Mucosa of gallbladder (tissue), 1 donor: ENCODE results near the gene DENR. TPM values are rescaled to one million over a fixed set of nuclear protein-coding genes. Genes with fewer than 3 reads are reported as not detected.
"Not testable (repeated sequence)": the region's sequence is repeated elsewhere in the genome, so short reads cannot be mapped to it uniquely, and the experiment has no call there.

Experiments used
- DNase-seq: peaks from one replicate; pipeline ENCODE4 v3.0.0-alpha.2; 2020; ENCODE audit warnings: low spot score
- total RNA-seq: library from RNA; stranded (reverse); gene quantifications from one replicate; pipeline ENCODE4 v1.2.1, GENCODE V29; 2021
- donor health status: DM: no; HTN: no; CAD: no.

The DENR gene
- total RNA-seq, 1 donor from 2014 or later: 38.0 TPM

- no peak for DNase-seq
These were observed 12.3 kb upstream of the DENR start for GRCh38 chr12:122740351-122740750.

- DNase-seq: no peak
These were observed 8.6 kb upstream of the DENR start for GRCh38 chr12:122743895-122744525.

DNA sequence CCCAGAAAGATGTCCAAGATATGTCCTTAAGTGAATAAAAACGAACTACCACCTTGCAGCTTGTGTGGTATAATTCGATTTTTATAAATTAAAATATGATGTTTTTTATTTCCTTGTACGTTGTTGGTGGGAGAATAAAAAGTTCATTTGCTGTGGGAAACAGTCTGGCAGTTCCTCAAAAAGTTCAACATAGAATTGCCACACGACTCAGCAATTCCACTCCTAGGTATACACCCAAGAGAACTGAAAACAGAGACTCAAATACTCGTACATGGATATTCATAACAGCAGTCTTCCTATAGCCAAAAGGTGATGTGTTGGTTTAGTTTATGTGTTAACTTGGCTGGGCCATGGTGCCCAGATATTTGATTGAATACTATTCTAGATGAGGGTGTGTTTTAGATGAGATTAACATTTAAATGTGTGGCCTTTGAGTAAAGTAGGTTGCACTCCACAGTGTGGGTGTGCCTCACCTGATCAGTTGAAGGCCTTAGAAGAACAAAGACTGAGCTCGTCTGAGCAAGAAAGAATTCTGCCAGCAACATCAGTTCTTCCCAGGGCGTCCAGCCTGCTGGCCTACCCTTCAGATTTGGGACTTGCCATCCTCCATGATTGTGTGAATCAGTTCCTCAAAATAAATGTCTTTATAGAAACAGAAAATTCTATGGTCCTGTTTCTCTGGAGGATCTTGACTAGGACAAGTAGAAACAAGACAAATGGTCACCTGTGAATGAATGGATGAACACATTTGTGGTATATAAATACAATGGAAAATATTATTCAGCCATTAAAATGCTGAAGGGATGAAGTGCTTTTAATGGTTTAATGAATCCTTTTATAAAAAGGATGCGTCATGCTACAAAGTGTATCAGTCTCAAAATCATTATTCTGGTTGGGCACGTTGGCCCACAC lies 5.1 kb upstream of the DENR start:
- DNase-seq: no peak

GRCh38 chr12:122749569-122750332 lies 2.9 kb upstream of the DENR start:
- DNase-seq: no peak

- not testable (repeated sequence) for DNase-seq
These were observed 1.7 kb upstream of the DENR start for GRCh38 chr12:122750781-122751515.

DNA sequence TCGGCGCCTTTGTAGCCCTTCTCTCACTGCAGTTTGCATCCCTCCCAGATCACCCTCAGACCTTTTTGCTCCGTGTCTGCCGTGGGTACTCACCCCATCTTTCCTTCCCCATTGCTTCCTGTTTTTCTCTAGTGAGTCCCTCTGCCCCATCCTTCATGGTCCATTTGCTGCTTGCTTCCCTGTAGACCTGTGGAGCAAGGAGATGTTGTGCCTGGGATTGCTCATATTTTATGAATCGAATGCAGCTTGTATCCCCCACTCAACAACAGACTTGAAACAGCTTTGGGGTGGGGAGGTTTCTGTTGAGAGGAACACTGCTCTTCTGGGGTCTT lies 661 bp downstream of the DENR start:
- no peak for DNase-seq

- DNase-seq: no peak
These were observed 2.2 kb downstream of the DENR start for GRCh38 chr12:122754790-122755189.

DNA sequence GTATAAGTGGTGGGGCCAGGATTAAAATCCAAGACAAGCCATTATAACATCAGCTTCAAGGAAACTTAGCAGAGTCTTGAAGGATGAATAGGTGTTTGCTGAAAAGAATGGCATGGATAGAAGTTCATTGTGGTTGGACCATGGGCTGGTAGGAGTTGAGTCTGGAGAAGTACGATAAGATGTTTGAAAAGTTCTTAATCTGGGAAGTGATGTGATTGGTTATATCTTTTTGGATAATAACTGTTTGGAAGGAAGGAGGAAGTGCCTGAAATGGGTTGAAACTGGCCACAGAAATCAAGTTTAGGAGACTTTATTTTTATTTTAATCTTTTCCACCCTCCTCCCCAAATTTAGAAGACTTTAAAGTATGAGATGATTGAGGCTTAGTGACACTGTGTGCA lies 4.9 kb downstream of the DENR start:
- no peak for DNase-seq

DNA sequence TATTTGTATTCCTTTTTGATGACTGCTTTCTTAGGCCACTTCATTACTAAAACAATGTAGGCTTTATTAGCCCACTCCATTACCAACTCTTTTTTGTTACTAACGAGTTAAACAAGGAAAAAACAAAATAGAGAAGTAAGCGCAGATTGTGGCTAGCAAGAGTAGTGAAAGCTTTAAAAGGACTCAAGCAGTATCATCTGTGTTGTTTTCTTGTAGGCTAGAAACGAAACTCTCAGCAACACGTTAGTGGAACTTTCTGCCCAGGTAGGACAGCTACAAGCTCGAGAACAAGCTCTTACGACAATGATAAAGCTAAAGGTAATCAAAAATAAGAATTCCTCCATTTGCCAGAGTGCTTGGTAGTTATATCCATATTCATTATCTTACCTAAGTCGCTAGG lies 32.9 kb downstream of the DENR start:
- DNase-seq: no peak

DNA sequence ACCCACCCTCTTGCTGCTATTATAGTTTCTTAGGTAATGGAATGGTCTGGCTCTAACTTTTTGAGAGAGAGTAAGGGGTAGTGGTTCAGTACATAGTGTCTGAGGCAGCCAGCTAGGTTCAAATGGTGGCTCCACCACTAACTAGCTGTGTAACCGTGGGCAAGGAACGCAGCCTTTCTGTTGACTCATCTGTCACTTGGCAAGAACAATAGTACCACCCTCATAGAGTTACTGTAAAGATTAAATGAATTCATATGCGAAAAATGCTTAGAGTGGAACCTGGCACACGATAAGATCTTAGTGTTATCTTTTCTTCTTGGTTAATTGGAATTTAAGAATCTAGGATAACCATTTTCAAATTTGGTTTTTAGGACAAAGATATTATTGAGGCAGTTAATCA lies 35.8 kb downstream of the DENR start:
- no peak for DNase-seq

DNA sequence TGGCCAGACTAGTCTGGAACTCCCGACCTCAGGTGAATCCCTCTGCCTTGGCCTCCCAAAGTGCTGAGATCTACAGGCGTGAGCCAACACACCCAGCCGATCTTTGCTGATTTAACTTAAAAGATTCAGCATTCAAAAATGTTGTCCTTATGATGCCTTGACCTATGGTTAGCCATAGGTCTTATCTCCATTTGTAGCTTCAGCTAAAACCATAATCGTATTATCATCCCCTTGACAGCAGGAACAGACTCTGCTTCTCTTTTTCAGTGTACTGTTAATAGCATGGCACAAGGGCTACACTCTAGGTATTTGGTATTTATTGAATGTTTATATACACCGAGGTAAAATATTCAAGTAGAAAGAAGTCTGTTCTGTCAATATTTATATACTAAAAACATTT lies 37.0 kb downstream of the DENR start:
- no peak for DNase-seq

GRCh38 chr12:122790393-122791075 lies 37.9 kb downstream of the DENR start:
- DNase-seq: no peak

DNA sequence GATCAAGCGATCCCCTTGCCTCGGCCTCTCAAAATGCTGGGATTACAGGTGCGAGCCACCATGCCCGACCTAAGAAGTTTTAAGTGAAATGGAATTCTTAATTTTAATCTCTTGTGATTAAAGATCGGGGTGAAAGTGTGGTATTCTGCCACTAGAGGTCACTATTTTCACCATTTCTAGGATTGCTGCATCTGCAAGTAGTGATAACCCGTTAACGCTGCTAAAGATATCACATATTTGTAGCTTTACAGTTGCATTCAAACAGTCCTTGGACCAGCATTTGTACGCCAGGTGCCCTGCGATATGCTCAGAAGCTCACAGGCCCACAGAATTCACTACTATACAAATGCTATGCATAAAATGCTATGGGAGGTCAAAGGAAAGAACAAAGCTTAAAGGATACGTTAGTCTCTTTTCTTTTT lies 41.1 kb downstream of the DENR start:
- no peak for DNase-seq

DNA sequence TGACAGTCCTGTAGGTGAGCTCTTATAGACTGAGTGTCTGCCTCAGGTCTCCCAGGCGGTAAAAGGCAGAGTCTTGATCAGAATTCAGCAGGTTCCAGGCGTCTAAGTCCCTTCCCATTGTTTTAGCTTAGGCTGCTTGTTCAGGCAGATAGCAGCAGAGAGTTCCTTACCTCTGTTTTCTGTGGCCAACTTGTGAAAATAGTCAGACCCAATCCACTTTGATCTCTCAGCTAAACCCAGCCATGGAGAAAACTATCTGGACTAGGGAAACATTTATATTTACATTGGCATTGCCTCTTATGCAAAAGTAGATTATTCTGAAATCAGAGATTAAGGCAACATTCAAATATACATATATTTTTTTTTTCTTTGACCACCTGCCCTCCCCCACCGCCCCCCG lies 43.2 kb downstream of the DENR start:
- no peak for DNase-seq

DNA sequence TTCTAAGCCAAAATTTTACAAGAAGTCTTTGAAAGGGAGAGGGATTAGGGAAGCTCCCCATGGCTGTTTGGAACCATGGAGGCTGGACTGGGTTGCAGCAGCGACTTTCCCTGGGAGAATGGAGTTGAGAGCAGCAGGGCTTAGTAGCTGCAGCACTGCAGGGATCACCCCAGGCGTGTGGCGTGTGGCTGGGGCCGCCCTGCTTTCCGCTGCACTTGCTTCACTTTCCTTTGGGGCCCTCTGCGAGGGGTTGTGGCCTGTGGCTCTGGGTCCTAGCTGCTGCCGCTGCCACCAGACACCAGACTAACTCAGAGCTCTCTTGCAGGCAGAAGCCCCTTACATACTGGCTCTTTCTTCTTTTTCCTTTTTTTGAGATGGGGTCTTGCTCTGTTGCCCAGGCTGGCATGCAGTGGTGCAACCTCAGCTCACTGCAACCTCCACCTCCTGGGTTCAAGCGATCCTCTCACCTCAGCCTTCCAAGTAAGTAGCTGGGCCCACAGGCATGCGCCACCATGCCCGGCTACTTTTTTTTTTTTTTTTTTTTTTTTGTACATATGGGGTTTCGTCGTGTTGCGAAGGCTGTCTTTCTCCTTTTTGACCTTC lies 47.1 kb downstream of the DENR start:
- DNase-seq: no peak

- no peak for DNase-seq
These were observed 51.3 kb downstream of the DENR start for GRCh38 chr12:122803937-122804336.

GRCh38 chr12:122804957-122805356 lies 52.3 kb downstream of the DENR start:
- not testable (repeated sequence) for DNase-seq

DNA sequence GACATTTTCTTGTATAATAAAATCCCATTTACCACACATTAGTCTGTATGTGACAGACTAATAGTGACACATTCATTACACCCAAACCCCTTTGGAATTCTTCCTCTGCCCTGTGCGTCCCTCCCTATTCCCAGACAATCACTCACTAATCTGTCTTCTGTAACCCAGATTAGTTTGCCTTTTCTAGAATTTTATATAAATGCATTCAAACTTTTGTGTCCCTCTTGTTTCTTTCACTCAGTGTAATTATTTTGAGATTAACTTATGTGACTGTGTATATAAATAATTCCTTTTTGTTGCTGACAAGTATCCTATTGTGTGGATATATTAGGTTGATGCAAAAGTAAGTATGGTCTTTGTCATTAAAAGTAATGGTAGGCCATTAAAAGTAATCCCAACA lies 55.0 kb downstream of the DENR start:
- no peak for DNase-seq

GRCh38 chr12:122811777-122812176 lies 59.2 kb downstream of the DENR start:
- DNase-seq: no peak

GRCh38 chr12:122813310-122813713 lies 60.7 kb downstream of the DENR start:
- no peak for DNase-seq

GRCh38 chr12:122819209-122819785 lies 66.7 kb downstream of the DENR start:
- DNase-seq: no peak
